Measurements from ENCODE around the gene DND1.

GRCh38 chr5:140718266-140718592, 44.9 kb upstream of the DND1 start:
- TF ChIP-seq, protein P1, sequence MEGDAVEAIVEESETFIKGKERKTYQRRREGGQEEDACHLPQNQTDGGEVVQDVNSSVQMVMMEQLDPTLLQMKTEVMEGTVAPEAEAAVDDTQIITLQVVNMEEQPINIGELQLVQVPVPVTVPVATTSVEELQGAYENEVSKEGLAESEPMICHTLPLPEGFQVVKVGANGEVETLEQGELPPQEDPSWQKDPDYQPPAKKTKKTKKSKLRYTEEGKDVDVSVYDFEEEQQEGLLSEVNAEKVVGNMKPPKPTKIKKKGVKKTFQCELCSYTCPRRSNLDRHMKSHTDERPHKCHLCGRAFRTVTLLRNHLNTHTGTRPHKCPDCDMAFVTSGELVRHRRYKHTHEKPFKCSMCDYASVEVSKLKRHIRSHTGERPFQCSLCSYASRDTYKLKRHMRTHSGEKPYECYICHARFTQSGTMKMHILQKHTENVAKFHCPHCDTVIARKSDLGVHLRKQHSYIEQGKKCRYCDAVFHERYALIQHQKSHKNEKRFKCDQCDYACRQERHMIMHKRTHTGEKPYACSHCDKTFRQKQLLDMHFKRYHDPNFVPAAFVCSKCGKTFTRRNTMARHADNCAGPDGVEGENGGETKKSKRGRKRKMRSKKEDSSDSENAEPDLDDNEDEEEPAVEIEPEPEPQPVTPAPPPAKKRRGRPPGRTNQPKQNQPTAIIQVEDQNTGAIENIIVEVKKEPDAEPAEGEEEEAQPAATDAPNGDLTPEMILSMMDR (IDR thresholded peaks at IDR 0.05; ENCODE audit: low read depth, low read length) = no peak
- no peak for TF ChIP-seq POLR2A (IDR thresholded peaks at IDR 0.05; ENCODE audit: extremely low read depth, insufficient read length)
